ENCODE measurements around the gene BSN. TPM values are rescaled to one million over a fixed set of nuclear protein-coding genes. Genes with fewer than 3 reads are reported as not detected.

BSN gene
- total RNA-seq, 2 donors from 2014 or later = 0.82 to 11.6 TPM

- H3K27me3 ChIP-seq (replicated peaks; ENCODE audit: insufficient read depth) = no peaks in the 10 kb centered on the region
- peaks cover 15% of the 10 kb centered on the region for H3K4me1 ChIP-seq (replicated peaks)
- peaks cover 0 to 5% of the 10 kb centered on the region in 2 donors for H3K36me3 ChIP-seq
- under 1% methylated on average over 36 of the region's 50 CpGs for WGBS
- DNase-seq (ENCODE audit: low spot score) = peak; percentile 96
- H3K27ac ChIP-seq = peak within 1 kb of the TSS; percentile 2 to 56
- peak within 1 kb of the TSS; percentile 26 to 45 for H3K4me3 ChIP-seq
- intact Hi-C loops (cut with DNase I) = no loop called here
- TF ChIP-seq CTCF (IDR thresholded peaks at IDR 0.05) = peak in 3 of 4 experiments; percentile 33 to 65 (median 50)
- peak; percentile 96 for TF ChIP-seq POLR2A (IDR thresholded peaks at IDR 0.05)
- peak; percentile 99 for TF ChIP-seq POLR2AphosphoS5 (IDR thresholded peaks at IDR 0.05)
- H3K9me3 ChIP-seq = no peaks in the 10 kb centered on the region
Observed at GRCh38 chr3:49719214-49719884, 165.1 kb downstream of the BSN start, which contains the start of gene AMIGO3. AMIGO3 (minus strand) TSS chr3:49719684; CDS start chr3:49719465, 219 bp downstream.

Small RNA genes lying within 50 kb of the gene (small RNA-seq; reads per million reads assigned to genes)
- 0 reads per million in 2 donors for gene AMIGO3

Other genes starting within 250 kb of the BSN start
- 10 to 100 TPM; 18.3 to 30.8 TPM for gene USP4, start 214.4 kb upstream of the BSN start, total RNA-seq
- 100 to 1,000 TPM; 250 to 279 TPM for gene GPX1, start 196.1 kb upstream of the BSN start, total RNA-seq
- gene RHOA, start 142.5 kb upstream of the BSN start, total RNA-seq = 100 to 1,000 TPM; 296 to 343 TPM
- gene TCTA, start 142.1 kb upstream of the BSN start, total RNA-seq = 10 to 100 TPM; 39.6 to 70.0 TPM
- gene AMT, start 132.0 kb upstream of the BSN start, total RNA-seq = 1 to 10 TPM; 6.3 to 8.9 TPM
- gene NICN1, start 125.2 kb upstream of the BSN start, total RNA-seq = 10 to 100 TPM in 1 of 2 donors, 1 to 10 TPM in 1; 5.9 to 11.6 TPM
- 100 to 1,000 TPM in 1 of 2 donors, 10 to 100 TPM in 1; 86.7 to 213 TPM for gene DAG1, start 84.2 kb upstream of the BSN start, total RNA-seq
- gene APEH, start 119.9 kb downstream of the BSN start, total RNA-seq = 100 to 1,000 TPM in 1 of 2 donors, 10 to 100 TPM in 1; 84.4 to 116 TPM
- 10 to 100 TPM; 10.2 to 32.2 TPM for gene MST1, start 135.0 kb downstream of the BSN start, total RNA-seq
- 10 to 100 TPM; 24.9 to 58.3 TPM for gene RNF123, start 135.1 kb downstream of the BSN start, total RNA-seq
- 10 to 100 TPM in 1 of 2 donors, 1 to 10 TPM in 1; 1.4 to 12.4 TPM for gene AMIGO3, start 165.2 kb downstream of the BSN start, total RNA-seq
- 10 to 100 TPM; 28.8 to 60.1 TPM for gene GMPPB, start 169.5 kb downstream of the BSN start, total RNA-seq
- 100 to 1,000 TPM in 1 of 2 donors, 10 to 100 TPM in 1; 46.5 to 119 TPM for gene IP6K1, start 232.1 kb downstream of the BSN start, total RNA-seq
- not detected for gene CDHR4, start 245.4 kb downstream of the BSN start, total RNA-seq
- 1 to 10 TPM; 4.0 to 8.1 TPM for gene INKA1, start 248.8 kb downstream of the BSN start, total RNA-seq